Astrocyte (in vitro differentiated cells and primary cell): ENCODE data around the gene SATB2. TPM values are rescaled to one million over a fixed set of nuclear protein-coding genes. Genes with fewer than 3 reads are reported as not detected.

Source experiments
- DNase-seq: peaks from one replicate; pipeline ENCODE4 v3.0.0-alpha.2; 2010; ENCODE audit warnings: low read depth
- FAIRE-seq: peaks from 2 replicates; lab custom pipeline; 2011; peaks lifted over from hg19 to GRCh38; lab: Jason Lieb, UNC
- H2AFZ ChIP-seq: 2 replicates; pipeline ENCODE4 v1.6.0; 2012; ENCODE audit warnings: low read depth, low read length, inconsistent platforms
- H3K27ac ChIP-seq: 2 replicates; pipeline ENCODE4 v1.5.1; 2011; ENCODE audit warnings: low read depth, low read length, inconsistent platforms
- H3K27me3 ChIP-seq: 2 replicates; pipeline ENCODE4 v1.6.0; 2011; ENCODE audit warnings: low read length, inconsistent platforms; ENCODE audit not compliant: insufficient read depth
- H3K36me3 ChIP-seq: 2 replicates; pipeline ENCODE4 v1.5.1; 2011; ENCODE audit warnings: low read length, inconsistent platforms; ENCODE audit not compliant: insufficient read depth
- H3K4me1 ChIP-seq: 2 replicates; pipeline ENCODE4 v1.5.1; 2011; ENCODE audit warnings: low read length, inconsistent platforms; ENCODE audit not compliant: insufficient read depth
- H3K4me2 ChIP-seq: 2 replicates; pipeline ENCODE4 v1.6.0; 2012; ENCODE audit warnings: low read length, inconsistent platforms
- H3K4me3 ChIP-seq: 2 replicates; pipeline ENCODE4 v1.5.1; 2011; ENCODE audit warnings: low read depth, mild to moderate bottlenecking, low read length, inconsistent platforms; ENCODE audit not compliant: insufficient read depth
- H3K79me2 ChIP-seq: 2 replicates; pipeline ENCODE4 v1.6.0; 2012; ENCODE audit warnings: mild to moderate bottlenecking, low read length, inconsistent platforms; ENCODE audit not compliant: insufficient read depth
- H3K9ac ChIP-seq: 2 replicates; pipeline ENCODE4 v1.6.0; 2012; ENCODE audit warnings: mild to moderate bottlenecking, low read length, inconsistent platforms
- H3K9me3 ChIP-seq: 2 replicates; pipeline ENCODE4 v1.5.1; 2012; ENCODE audit warnings: low read depth, mild to moderate bottlenecking, low read length, inconsistent platforms; ENCODE audit not compliant: insufficient read depth
- H4K20me1 ChIP-seq: 2 replicates; pipeline ENCODE4 v1.6.0; 2012; ENCODE audit warnings: low read length, inconsistent platforms; ENCODE audit not compliant: insufficient read depth
- H3K27ac Mint-ChIP-seq: one replicate; pipeline ENCODE4 v1.8.0; 2021; ENCODE audit warnings: mild to moderate bottlenecking, mixed read lengths; ENCODE audit not compliant: unreplicated experiment
- H3K27me3 Mint-ChIP-seq: one replicate; pipeline ENCODE4 v1.8.0; 2021; ENCODE audit warnings: low read depth, mixed read lengths; ENCODE audit not compliant: unreplicated experiment
- H3K36me3 Mint-ChIP-seq: one replicate; pipeline ENCODE4 v1.8.0; 2021; ENCODE audit warnings: low read depth, mixed read lengths; ENCODE audit not compliant: unreplicated experiment
- H3K4me1 Mint-ChIP-seq: one replicate; pipeline ENCODE4 v1.8.0; 2021; ENCODE audit warnings: low read depth, mixed read lengths; ENCODE audit not compliant: unreplicated experiment
- H3K4me3 Mint-ChIP-seq: one replicate; pipeline ENCODE4 v1.8.0; 2021; ENCODE audit warnings: mild to moderate bottlenecking, moderate library complexity, mixed read lengths; ENCODE audit not compliant: unreplicated experiment
- H3K9me3 Mint-ChIP-seq: one replicate; pipeline ENCODE4 v1.8.0; 2021; ENCODE audit warnings: mild to moderate bottlenecking, mixed read lengths; ENCODE audit not compliant: unreplicated experiment
- EZH2 ChIP-seq: IDR thresholded peaks from 2 replicates; pipeline ENCODE4 v1.6.1; 2012; ENCODE audit warnings: mild to moderate bottlenecking, low read length, inconsistent platforms; ENCODE audit not compliant: insufficient read depth
- total RNA-seq: library from RNA; stranded (reverse); gene quantifications from 2 replicates; pipeline ENCODE4 v1.2.1, GENCODE V29; 2021
- TF ChIP-seq, protein P1 (sequence below): IDR thresholded peaks from 2 replicates; pipeline ENCODE4 v1.5.1; 2011; ENCODE audit warnings: low read depth, mild to moderate bottlenecking, inconsistent platforms, low read length, moderate library complexity; ENCODE audit not compliant: insufficient read depth

Gene SATB2
- total RNA-seq, 1 donor from 2014 or later, result 12.3 TPM

DNA sequence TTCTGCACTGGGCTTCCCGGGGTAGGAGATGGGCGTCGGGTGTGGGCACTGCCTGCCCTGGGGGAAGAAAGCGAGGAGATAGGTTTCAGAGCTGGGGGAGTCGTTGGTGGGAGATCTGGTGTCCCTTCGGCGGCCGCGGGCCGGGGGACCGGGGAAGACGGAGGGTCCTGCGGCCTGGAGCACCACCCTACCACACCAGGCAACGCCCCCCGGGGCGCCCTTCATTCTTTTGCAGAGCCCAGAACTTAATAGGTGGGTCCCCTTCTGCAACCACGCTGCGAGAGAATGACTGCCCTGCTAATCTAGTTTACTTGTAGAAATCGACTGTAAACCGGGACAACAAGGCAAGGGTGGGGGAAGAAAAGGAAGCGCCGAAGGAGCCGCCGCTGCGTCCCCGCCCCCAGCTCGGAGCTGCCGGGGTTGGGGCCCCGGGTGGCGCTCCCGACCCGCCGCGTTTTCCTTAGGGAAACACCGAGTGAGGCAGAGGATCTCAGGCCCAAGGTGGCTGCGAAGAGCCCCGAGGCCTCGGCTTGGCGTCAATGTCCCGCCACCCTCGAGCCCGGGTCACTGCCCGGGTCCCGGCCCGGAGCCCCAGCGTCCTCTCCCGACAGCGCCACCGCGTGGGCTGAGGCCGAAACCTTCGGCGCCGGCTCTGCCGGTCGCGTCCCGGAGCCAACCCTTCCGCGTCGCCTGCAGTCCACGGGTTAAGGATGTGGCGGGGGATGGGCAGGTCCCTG lies 5.4 kb upstream of the SATB2 start:
- FAIRE-seq (no peak), DNase-seq (no peak)
- H3K79me2 ChIP-seq, result peaks cover 12% of the 10 kb centered on the region
- peak overlapping the region; percentile 65 for H3K9ac ChIP-seq
- H3K9me3 Mint-ChIP-seq, result peaks cover 7% of the 10 kb centered on the region
- no peaks in the 10 kb centered on the region for H4K20me1 ChIP-seq
- H3K27ac Mint-ChIP-seq, result no peak overlapping the region
- H3K4me2 ChIP-seq, result peak overlapping the region; percentile 92
- H2AFZ ChIP-seq, result peak overlapping the region; percentile 85
- H3K27ac ChIP-seq, result peak overlapping the region; percentile 27
- H3K36me3 ChIP-seq, result no peaks in the 10 kb centered on the region
- peak overlapping the region; percentile 78 for H3K4me3 Mint-ChIP-seq
- H3K4me1 Mint-ChIP-seq, result peaks cover 7% of the 10 kb centered on the region
- no peaks in the 10 kb centered on the region for H3K36me3 Mint-ChIP-seq
- peak overlapping the region; percentile 59 for H3K4me3 ChIP-seq
- H3K27me3 Mint-ChIP-seq, result peaks cover 54% of the 10 kb centered on the region
- peaks cover 60% of the 10 kb centered on the region for H3K27me3 ChIP-seq
- H3K4me1 ChIP-seq, result peaks cover 6% of the 10 kb centered on the region
- H3K9me3 ChIP-seq, result no peaks in the 10 kb centered on the region
- TF ChIP-seq, protein P1, sequence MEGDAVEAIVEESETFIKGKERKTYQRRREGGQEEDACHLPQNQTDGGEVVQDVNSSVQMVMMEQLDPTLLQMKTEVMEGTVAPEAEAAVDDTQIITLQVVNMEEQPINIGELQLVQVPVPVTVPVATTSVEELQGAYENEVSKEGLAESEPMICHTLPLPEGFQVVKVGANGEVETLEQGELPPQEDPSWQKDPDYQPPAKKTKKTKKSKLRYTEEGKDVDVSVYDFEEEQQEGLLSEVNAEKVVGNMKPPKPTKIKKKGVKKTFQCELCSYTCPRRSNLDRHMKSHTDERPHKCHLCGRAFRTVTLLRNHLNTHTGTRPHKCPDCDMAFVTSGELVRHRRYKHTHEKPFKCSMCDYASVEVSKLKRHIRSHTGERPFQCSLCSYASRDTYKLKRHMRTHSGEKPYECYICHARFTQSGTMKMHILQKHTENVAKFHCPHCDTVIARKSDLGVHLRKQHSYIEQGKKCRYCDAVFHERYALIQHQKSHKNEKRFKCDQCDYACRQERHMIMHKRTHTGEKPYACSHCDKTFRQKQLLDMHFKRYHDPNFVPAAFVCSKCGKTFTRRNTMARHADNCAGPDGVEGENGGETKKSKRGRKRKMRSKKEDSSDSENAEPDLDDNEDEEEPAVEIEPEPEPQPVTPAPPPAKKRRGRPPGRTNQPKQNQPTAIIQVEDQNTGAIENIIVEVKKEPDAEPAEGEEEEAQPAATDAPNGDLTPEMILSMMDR, result peak; percentile 57
- peak; percentile 47 for TF ChIP-seq EZH2

DNA sequence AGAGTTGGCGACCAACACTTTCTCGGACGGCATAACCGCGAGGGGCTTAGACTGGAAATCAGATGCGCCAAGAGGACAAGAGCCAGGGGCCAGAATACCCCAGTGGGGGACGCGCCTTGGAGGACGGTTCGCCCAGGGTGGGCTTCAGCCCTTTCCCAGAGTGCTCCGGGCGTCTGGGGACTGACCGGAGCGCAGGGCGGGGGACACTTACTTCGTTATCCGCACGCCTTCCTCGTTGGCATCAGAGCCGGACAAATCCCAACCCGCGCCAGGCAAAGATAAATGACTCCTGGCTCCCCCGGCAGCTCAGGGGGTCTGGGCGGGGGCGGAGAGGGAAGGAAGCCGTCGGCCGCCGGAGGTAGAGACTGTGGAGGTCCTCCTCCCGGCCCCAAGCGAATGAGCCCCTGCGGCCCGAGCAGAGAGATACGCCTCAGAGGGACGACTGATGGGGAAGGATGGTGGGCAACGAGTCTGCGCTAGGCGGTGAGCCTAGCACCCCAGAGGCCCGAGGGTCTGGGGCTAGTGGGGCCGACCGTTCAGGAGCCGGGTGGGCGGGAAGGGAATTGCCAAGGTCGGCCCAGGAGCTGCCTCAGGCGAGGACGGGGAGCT lies 4.7 kb upstream of the SATB2 start:
- Mint-ChIP-seq H3K4me1 (peaks cover 7% of the 10 kb centered on the region), H3K27me3 (peaks cover 48% of the 10 kb centered on the region), H3K36me3 (no peaks in the 10 kb centered on the region), H3K9me3 (peaks cover 7% of the 10 kb centered on the region), H3K27ac (no peak overlapping the region), H3K4me3 (peak overlapping the region; percentile 34)
- no peaks in the 10 kb centered on the region for H3K9me3 ChIP-seq
- peak overlapping the region; percentile 59 for H3K4me3 ChIP-seq
- no peak for FAIRE-seq
- H2AFZ ChIP-seq, result peak overlapping the region; percentile 85
- peaks cover 6% of the 10 kb centered on the region for H3K4me1 ChIP-seq
- peak overlapping the region; percentile 92 for H3K4me2 ChIP-seq
- no peaks in the 10 kb centered on the region for H4K20me1 ChIP-seq
- TF ChIP-seq, protein P1, result no peak
- peak; percentile 80 for TF ChIP-seq EZH2
- H3K79me2 ChIP-seq, result peaks cover 16% of the 10 kb centered on the region
- no peaks in the 10 kb centered on the region for H3K36me3 ChIP-seq
- peaks cover 53% of the 10 kb centered on the region for H3K27me3 ChIP-seq
- peak overlapping the region; percentile 65 for H3K9ac ChIP-seq
- no peak for DNase-seq
- peak overlapping the region; percentile 21 for H3K27ac ChIP-seq
